ENCODE results near the gene PDE7B. TPM values are rescaled to one million over a fixed set of nuclear protein-coding genes. Genes with fewer than 3 reads are reported as not detected.

Gene PDE7B
- total RNA-seq, 4 donors from 2014 or later, result 7.8 to 13.7 (median 8.6) TPM

DNA sequence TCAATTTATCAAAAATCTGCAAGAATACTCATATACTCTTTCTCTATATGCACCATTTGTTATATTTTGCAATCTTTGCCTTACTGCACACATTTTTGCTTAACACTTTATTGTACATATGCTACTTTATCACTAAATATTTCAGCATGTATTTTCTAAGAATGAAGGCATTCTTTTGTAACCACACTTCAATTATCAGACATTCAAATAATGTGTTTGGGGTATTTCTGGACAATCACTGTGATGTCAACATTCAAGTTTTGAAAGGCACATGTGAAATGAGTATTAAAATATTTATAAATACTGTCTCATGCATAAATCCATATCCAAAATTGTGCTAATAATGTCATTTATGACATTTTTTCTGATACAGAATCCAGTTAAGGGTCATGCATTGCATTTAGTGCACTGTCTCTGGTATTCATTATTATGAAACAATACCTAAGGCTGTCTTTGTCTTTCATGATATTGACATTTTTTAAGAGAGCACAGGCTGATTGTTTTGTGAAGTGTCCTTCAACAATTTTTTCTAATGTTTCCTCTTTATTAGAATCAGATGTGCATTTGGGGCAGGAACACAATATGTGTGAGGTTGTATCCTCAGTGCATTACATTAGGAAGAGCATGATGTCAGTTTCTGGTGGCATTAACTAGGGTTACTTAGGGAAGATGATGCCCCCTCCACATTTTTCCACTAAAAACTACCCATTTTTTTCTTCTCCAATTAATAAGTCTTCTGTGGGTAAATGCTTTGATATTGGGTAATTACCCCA is 292.9 kb downstream of the PDE7B start:
- DNase-seq, result no peak
- intact Hi-C loops (cut with DNase I), result no loop called here
- Histone ChIP-seq H3K9me3 (no peaks in the 10 kb centered on the region), H3K4me3 (replicated peaks in 1 of 3) (no peak overlapping the region), H3K27ac (no peak overlapping the region), H3K4me1 (no peaks in the 10 kb centered on the region), H3K36me3 (no peaks in the 10 kb centered on the region), H3K27me3 (no peaks in the 10 kb centered on the region)
- TF ChIP-seq, protein P1, sequence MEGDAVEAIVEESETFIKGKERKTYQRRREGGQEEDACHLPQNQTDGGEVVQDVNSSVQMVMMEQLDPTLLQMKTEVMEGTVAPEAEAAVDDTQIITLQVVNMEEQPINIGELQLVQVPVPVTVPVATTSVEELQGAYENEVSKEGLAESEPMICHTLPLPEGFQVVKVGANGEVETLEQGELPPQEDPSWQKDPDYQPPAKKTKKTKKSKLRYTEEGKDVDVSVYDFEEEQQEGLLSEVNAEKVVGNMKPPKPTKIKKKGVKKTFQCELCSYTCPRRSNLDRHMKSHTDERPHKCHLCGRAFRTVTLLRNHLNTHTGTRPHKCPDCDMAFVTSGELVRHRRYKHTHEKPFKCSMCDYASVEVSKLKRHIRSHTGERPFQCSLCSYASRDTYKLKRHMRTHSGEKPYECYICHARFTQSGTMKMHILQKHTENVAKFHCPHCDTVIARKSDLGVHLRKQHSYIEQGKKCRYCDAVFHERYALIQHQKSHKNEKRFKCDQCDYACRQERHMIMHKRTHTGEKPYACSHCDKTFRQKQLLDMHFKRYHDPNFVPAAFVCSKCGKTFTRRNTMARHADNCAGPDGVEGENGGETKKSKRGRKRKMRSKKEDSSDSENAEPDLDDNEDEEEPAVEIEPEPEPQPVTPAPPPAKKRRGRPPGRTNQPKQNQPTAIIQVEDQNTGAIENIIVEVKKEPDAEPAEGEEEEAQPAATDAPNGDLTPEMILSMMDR (IDR thresholded peaks at IDR 0.05), result no peak
- TF ChIP-seq POLR2A (IDR thresholded peaks at IDR 0.05), result no peak

DNA sequence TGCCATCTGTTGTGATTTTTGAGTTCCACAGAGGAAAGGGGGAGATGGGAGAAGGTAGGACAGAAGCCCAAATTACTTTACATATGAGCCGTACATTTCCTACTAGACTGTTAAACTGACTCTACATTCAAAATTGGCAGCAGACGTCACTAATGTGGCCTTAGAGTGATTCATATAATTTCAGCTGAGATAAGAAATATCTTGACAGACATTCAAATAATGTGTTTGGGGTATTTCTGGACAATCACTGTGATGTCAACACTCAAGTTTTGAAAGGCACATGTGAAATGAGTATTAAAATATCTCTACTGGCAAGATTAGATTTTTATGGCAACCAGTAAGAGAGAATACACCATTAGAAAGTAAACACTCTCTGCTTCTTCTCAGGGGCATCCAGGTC is 294.6 kb downstream of the PDE7B start:
- no peak overlapping the region for H3K4me3 ChIP-seq (replicated peaks in 1 of 3)
- intact Hi-C loops (cut with DNase I), result no loop called here
- TF ChIP-seq, protein P1 (IDR thresholded peaks at IDR 0.05), result no peak
- no peak for TF ChIP-seq POLR2A (IDR thresholded peaks at IDR 0.05)
- no peak overlapping the region for H3K27ac ChIP-seq
- H3K9me3 ChIP-seq, result no peaks in the 10 kb centered on the region
- no peaks in the 10 kb centered on the region for H3K27me3 ChIP-seq
- WGBS, 2 donors, result 87 to 96% methylated on average over 2 of the region's 2 CpGs
- DNase-seq, result no peak
- H3K4me1 ChIP-seq, result no peaks in the 10 kb centered on the region
- H3K36me3 ChIP-seq, result no peaks in the 10 kb centered on the region

DNA sequence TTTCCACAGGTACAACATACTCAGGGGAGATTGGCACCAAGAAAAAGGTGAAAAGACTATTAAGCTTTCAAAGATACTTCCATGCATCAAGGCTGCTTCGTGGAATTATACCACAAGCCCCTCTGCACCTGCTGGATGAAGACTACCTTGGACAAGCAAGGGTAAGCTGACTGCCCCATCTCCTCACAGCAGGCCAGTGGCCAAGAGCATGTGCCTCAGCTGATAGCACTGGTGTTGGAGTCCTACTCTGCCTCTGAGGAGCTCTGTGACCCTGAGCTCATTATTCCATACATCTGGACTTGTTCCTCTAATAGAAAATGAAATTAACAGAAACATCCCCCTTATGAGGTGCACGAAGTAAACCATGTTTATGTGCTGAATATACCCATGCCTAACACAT is 295.8 kb downstream of the PDE7B start:
- Histone ChIP-seq H3K4me1 (no peaks in the 10 kb centered on the region), H3K36me3 (no peaks in the 10 kb centered on the region), H3K9me3 (no peaks in the 10 kb centered on the region), H3K27ac (no peak overlapping the region), H3K27me3 (no peaks in the 10 kb centered on the region), H3K4me3 (replicated peaks in 1 of 3) (no peak overlapping the region)
- intact Hi-C loops (cut with DNase I), result no loop called here
- WGBS, 2 donors, result 97 to 98% methylated on average over 2 of the region's 2 CpGs
- no peak for DNase-seq
- no peak for TF ChIP-seq POLR2A (IDR thresholded peaks at IDR 0.05)
- TF ChIP-seq, protein P1 (IDR thresholded peaks at IDR 0.05), result no peak

DNA sequence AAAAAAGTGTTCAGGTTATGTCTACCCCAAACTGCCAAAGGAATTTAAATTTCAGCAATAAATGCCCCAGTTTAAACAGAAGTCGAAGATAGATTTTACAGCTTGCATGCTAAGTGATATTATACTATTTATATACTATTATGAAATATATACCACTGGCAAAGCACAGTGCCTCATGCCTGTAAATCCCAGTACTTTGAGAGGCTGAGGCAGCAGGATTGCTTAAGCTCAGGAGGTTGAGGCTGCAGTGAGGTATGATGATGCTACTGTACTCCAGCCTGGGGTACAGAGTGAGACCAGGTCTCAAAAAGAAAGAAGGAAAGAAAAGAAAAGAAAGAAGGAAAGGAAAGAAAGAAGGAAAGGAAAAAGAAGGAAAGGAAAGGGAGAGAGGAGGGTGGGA is 296.6 kb downstream of the PDE7B start:
- TF ChIP-seq POLR2A (IDR thresholded peaks at IDR 0.05), result no peak
- TF ChIP-seq, protein P1 (IDR thresholded peaks at IDR 0.05), result no peak
- Histone ChIP-seq H3K27ac (no peak overlapping the region), H3K4me1 (no peaks in the 10 kb centered on the region), H3K4me3 (replicated peaks in 1 of 3) (no peak overlapping the region), H3K9me3 (no peaks in the 10 kb centered on the region), H3K36me3 (no peaks in the 10 kb centered on the region), H3K27me3 (no peaks in the 10 kb centered on the region)
- 100% methylated on average over 1 of the region's 1 CpG for WGBS, 2 donors
- intact Hi-C loops (cut with DNase I), result no loop called here
- no peak for DNase-seq

DNA sequence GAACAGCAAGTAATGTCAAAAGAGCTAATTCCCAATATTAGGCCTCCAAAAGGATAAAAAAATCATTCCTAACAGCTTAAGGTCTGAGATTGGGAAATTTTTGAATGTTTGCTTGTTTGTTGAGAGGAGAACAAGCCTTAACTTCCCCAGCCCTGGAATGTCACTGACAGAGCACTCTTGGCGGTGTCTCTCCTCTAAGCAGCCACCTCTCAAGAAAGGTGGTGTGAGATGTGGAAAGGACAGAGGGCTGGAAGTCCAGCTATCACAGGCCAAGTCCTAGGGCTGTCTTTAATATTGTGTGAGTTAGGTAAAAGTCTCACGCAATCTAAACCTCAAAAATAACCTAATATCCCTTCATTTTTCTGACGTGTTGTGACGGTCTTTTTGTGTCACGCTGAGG is 297.0 kb downstream of the PDE7B start:
- no peak overlapping the region for H3K4me3 ChIP-seq (replicated peaks in 1 of 3)
- H3K4me1 ChIP-seq, result no peaks in the 10 kb centered on the region
- intact Hi-C loops (cut with DNase I), result no loop called here
- no peaks in the 10 kb centered on the region for H3K9me3 ChIP-seq
- no peaks in the 10 kb centered on the region for H3K36me3 ChIP-seq
- TF ChIP-seq POLR2A (IDR thresholded peaks at IDR 0.05), result no peak
- TF ChIP-seq, protein P1 (IDR thresholded peaks at IDR 0.05), result no peak
- DNase-seq, result no peak
- no peaks in the 10 kb centered on the region for H3K27me3 ChIP-seq
- no peak overlapping the region for H3K27ac ChIP-seq
- 96 to 99% methylated on average over 5 of the region's 5 CpGs for WGBS, 2 donors

All from thyroid gland (tissue), 4 donors.